Loucy (cell line): Measurements from ENCODE around the gene GPBP1.

Experiments used
- CTCF ChIP-seq: fragments of 200-600 bp; sonication (generic); conservative IDR thresholded peaks from 2 replicates; pipeline ENCODE4 v1.5.1; 2014; ENCODE audit warnings: mild to moderate bottlenecking, antibody characterized with exemption, low read length
- EZH2phosphoT487 ChIP-seq: fragments of 200-600 bp; IDR thresholded peaks from 2 replicates; pipeline ENCODE4 v1.6.1; 2018; ENCODE audit warnings: antibody characterized with exemption, mild to moderate bottlenecking, moderate library complexity, borderline replicate concordance

GRCh38 chr5:57291894-57292293 lies 118.0 kb downstream of the GPBP1 start:
- TF ChIP-seq CTCF (no peak), EZH2phosphoT487 (no peak)
